Muscle of arm (tissue), 12 donors: Measurements from ENCODE around the gene CXCL16. TPM values are rescaled to one million over a fixed set of nuclear protein-coding genes. Genes with fewer than 3 reads are reported as not detected.
"Not testable (repeated sequence)": the region's sequence is repeated elsewhere in the genome, so short reads cannot be mapped to it uniquely, and the experiment has no call there.

Source experiments
- DNase-seq: peaks from one replicate; pipeline ENCODE4 v3.0.0-alpha.2; 2013
- polyA plus RNA-seq, 12 donors: library from polyadenylated mRNA; unstranded; fragments of 120-200 nt; gene quantifications; one replicate each; pipeline ENCODE4 v1.2.1, GENCODE V29; 2013; ENCODE audit not compliant: insufficient read length in 12 of 12

The CXCL16 gene
- polyA plus RNA-seq, 12 donors: 3.6 to 10.6 (median 4.4) TPM; not detected in 2

- DNase-seq: not testable (repeated sequence)
Measured at GRCh38 chr17:4699401-4700056, 40.2 kb downstream of the CXCL16 start.

- no peak for DNase-seq
Measured at GRCh38 chr17:4696437-4696805, 43.3 kb downstream of the CXCL16 start.

GRCh38 chr17:4693416-4693815 is 46.3 kb downstream of the CXCL16 start:
- DNase-seq: no peak

GRCh38 chr17:4691686-4692085 is 48.0 kb downstream of the CXCL16 start:
- DNase-seq: no peak

- no peak for DNase-seq
Measured at GRCh38 chr17:4690745-4691144, 49.0 kb downstream of the CXCL16 start.

- not testable (repeated sequence) for DNase-seq
Measured at GRCh38 chr17:4689872-4690271, 49.9 kb downstream of the CXCL16 start.

- DNase-seq: peak; percentile 77
Measured at GRCh38 chr17:4683739-4684138, 56.0 kb downstream of the CXCL16 start.

Other genes starting within 250 kb of the CXCL16 start
- 10 to 100 TPM in 2 of 12 donors, 1 to 10 TPM in 9, not detected in 1; 3.7 to 20.1 (median 6.2) TPM for gene SPNS2, start 241.0 kb downstream of the CXCL16 start, polyA plus RNA-seq
- 10 to 100 TPM in 11 of 12 donors, not detected in 1; 22.4 to 77.3 (median 29.3) TPM for gene MYBBP1A, start 184.5 kb downstream of the CXCL16 start, polyA plus RNA-seq
- 1 to 10 TPM in 3 of 12 donors, under 1 TPM in 4, not detected in 5; 0.11 to 6.4 (median 0.34) TPM for gene GGT6, start 179.4 kb downstream of the CXCL16 start, polyA plus RNA-seq
- 100 to 1,000 TPM in 5 of 12 donors, 10 to 100 TPM in 6, not detected in 1; 48.5 to 198 (median 98.3) TPM for gene SMTNL2, start 155.4 kb downstream of the CXCL16 start, polyA plus RNA-seq
- gene ALOX15, start 98.2 kb downstream of the CXCL16 start, polyA plus RNA-seq: 1 to 10 TPM in 2 of 12 donors, under 1 TPM in 8, not detected in 2; 0.19 to 2.0 (median 0.41) TPM
- gene PELP1, start 35.8 kb downstream of the CXCL16 start, polyA plus RNA-seq: 10 to 100 TPM in 11 of 12 donors, not detected in 1; 26.2 to 56.6 (median 28.7) TPM
- gene ARRB2, start 29.3 kb downstream of the CXCL16 start, polyA plus RNA-seq: 10 to 100 TPM in 11 of 12 donors, not detected in 1; 14.4 to 42.1 (median 18.9) TPM
- gene MED11, start 8.5 kb downstream of the CXCL16 start, polyA plus RNA-seq: 10 to 100 TPM in 11 of 12 donors, not detected in 1; 15.7 to 30.1 (median 16.5) TPM
- gene ZMYND15, start 95 bp downstream of the CXCL16 start, polyA plus RNA-seq: under 1 TPM in 10 of 12 donors, not detected in 2; 0.08 to 0.68 (median 0.26) TPM
- under 1 TPM in 1 of 12 donors, not detected in 11; 0.43 TPM for gene TM4SF5, start 32.0 kb upstream of the CXCL16 start, polyA plus RNA-seq
- 10 to 100 TPM in 1 of 12 donors, 1 to 10 TPM in 8, under 1 TPM in 1, not detected in 2; 0.86 to 10.1 (median 5.1) TPM for gene VMO1, start 46.4 kb upstream of the CXCL16 start, polyA plus RNA-seq
- gene GLTPD2, start 49.0 kb upstream of the CXCL16 start, polyA plus RNA-seq: 1 to 10 TPM in 1 of 12 donors, under 1 TPM in 9, not detected in 2; 0.35 to 1.1 (median 0.51) TPM
- 100 to 1,000 TPM in 1 of 12 donors, 10 to 100 TPM in 10, not detected in 1; 54.7 to 102 (median 94.2) TPM for gene PSMB6, start 56.2 kb upstream of the CXCL16 start, polyA plus RNA-seq
- gene PLD2, start 67.2 kb upstream of the CXCL16 start, polyA plus RNA-seq: 10 to 100 TPM in 11 of 12 donors, not detected in 1; 19.6 to 47.2 (median 24.1) TPM
- 10 to 100 TPM in 11 of 12 donors, not detected in 1; 21.5 to 61.5 (median 28.0) TPM for gene MINK1, start 93.4 kb upstream of the CXCL16 start, polyA plus RNA-seq
- gene C17orf107, start 159.6 kb upstream of the CXCL16 start, polyA plus RNA-seq: 1 to 10 TPM in 8 of 12 donors, under 1 TPM in 3, not detected in 1; 0.70 to 9.2 (median 1.2) TPM
- 1 to 10 TPM in 11 of 12 donors, not detected in 1; 1.1 to 5.9 (median 1.6) TPM for gene CHRNE, start 163.2 kb upstream of the CXCL16 start, polyA plus RNA-seq
- gene GP1BA, start 192.3 kb upstream of the CXCL16 start, polyA plus RNA-seq: 1 to 10 TPM in 6 of 12 donors, under 1 TPM in 4, not detected in 2; 0.61 to 7.5 (median 1.1) TPM
- 10 to 100 TPM in 11 of 12 donors, not detected in 1; 36.3 to 58.0 (median 46.4) TPM for gene SLC25A11, start 200.1 kb upstream of the CXCL16 start, polyA plus RNA-seq
- 100 to 1,000 TPM in 1 of 12 donors, 10 to 100 TPM in 10, not detected in 1; 65.5 to 159 (median 73.9) TPM for gene RNF167, start 200.3 kb upstream of the CXCL16 start, polyA plus RNA-seq
- gene PFN1, start 208.6 kb upstream of the CXCL16 start, polyA plus RNA-seq: 100 to 1,000 TPM in 11 of 12 donors, not detected in 1; 260 to 767 (median 354) TPM
- 1,000 to 10,000 TPM in 10 of 12 donors, 100 to 1,000 TPM in 2; 501 to 7,271 (median 1,745) TPM for gene ENO3, start 211.2 kb upstream of the CXCL16 start, polyA plus RNA-seq
- gene SPAG7, start 227.9 kb upstream of the CXCL16 start, polyA plus RNA-seq: 10 to 100 TPM in 11 of 12 donors, not detected in 1; 62.8 to 91.4 (median 84.4) TPM
- gene CAMTA2, start 247.7 kb upstream of the CXCL16 start, polyA plus RNA-seq: 10 to 100 TPM in 11 of 12 donors, not detected in 1; 13.8 to 52.0 (median 23.3) TPM